ENCODE results near the gene VAMP5. TPM values are rescaled to one million over a fixed set of nuclear protein-coding genes. Genes with fewer than 3 reads are reported as not detected.
"Not testable (repeated sequence)": the region's sequence is repeated elsewhere in the genome, so short reads cannot be mapped to it uniquely, and the experiment has no call there.

The VAMP5 gene, protein sequence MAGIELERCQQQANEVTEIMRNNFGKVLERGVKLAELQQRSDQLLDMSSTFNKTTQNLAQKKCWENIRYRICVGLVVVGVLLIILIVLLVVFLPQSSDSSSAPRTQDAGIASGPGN
- 10 to 100 TPM; 50.6 to 68.0 TPM for total RNA-seq

DNA sequence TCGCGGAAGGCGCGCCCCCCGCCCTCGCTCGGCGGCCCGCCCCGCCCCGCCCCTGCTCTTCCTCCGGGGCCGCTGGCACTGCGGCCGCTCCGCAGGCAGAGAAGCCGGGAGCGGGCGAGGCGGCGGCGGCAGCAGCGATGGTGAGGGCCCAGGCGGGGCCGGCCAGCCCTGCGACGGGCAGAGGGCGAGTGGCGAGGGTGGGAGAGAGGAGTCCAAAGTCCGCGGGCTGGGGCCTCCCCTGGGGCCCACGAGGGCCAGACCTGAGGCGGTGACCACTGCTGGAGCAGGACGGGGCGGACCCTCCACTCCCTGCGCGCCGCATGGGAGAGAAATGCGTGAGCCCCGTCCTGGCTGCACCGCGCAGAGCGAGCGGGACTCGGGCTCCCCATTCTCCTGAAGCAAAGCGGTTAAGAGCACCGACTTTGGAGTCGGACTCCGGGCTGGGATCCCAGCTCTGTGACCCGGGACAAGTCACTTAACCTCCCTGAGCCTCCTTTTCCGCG lies at the start of gene VAMP5:
Gene VAMP5 (plus strand): TSS at position 78 of the 503 bp plus-strand sequence. CDS start 60 bp downstream, at position 138.
- Mint-ChIP-seq H3K9me3 (no peaks in the 10 kb centered on the region), H3K27ac (peak within 1 kb of the TSS; percentile 85 to 93), H3K36me3 (peaks cover 5 to 18% of the 10 kb centered on the region in 2 donors)
- DNase-seq (ENCODE audit: low spot score in 2 of 2) (no peak), ATAC-seq (peak; percentile 51 to 53)

DNA sequence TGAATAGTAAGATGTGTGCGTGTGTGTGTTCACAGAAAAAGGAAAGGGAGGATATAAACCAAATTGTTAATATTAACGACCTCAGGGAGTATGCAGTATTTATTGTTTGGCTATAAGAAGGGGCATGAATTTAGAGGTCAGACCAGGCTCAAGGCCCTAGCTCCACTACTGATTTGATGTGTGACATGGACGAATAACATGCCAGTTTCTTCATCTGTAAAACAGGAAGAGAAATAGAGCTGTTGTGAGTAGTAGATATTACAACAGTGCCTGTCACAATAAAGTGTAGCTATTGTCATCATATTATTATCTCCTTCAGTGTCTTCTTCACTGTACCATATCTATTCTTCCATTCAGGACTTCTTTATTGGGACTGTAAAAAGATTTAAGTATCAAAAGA lies 49.4 kb upstream of the VAMP5 start:
- H3K27ac Mint-ChIP-seq = peak overlapping the region; percentile 1 to 2
- H3K36me3 Mint-ChIP-seq = peaks cover 9 to 23% of the 10 kb centered on the region in 2 donors

DNA sequence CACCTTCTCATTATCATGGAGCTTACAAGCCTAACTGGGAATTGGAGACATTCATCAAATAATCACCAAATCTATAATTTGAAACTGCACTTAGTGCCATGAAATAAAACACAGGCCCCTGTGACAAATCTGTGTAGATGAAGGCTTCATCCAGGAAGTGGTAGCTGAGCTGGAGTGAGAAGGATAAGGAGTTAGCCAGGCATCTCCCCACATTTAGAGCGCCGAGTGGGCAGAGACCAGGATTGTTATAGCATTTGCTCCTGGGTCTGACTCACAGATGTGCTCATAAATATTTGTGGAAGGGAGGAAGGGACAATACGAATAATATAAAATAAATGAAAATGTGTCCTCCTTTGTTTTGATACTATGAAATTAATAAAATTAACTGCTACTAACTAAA lies 47.8 kb upstream of the VAMP5 start:
- DNase-seq (ENCODE audit: low spot score in 2 of 2) (no peak), ATAC-seq (no peak)
- Mint-ChIP-seq H3K36me3 (peaks cover 25 to 39% of the 10 kb centered on the region in 2 donors), H3K27ac (peak overlapping the region in 1 of 2 donors; percentile 94), H3K9me3 (no peaks in the 10 kb centered on the region)

More for the DNA sequence above, 49.4 kb upstream of the VAMP5 start:
- no peak for DNase-seq (ENCODE audit: low spot score in 2 of 2)
- no peak for ATAC-seq
- H3K9me3 Mint-ChIP-seq = no peaks in the 10 kb centered on the region

DNA sequence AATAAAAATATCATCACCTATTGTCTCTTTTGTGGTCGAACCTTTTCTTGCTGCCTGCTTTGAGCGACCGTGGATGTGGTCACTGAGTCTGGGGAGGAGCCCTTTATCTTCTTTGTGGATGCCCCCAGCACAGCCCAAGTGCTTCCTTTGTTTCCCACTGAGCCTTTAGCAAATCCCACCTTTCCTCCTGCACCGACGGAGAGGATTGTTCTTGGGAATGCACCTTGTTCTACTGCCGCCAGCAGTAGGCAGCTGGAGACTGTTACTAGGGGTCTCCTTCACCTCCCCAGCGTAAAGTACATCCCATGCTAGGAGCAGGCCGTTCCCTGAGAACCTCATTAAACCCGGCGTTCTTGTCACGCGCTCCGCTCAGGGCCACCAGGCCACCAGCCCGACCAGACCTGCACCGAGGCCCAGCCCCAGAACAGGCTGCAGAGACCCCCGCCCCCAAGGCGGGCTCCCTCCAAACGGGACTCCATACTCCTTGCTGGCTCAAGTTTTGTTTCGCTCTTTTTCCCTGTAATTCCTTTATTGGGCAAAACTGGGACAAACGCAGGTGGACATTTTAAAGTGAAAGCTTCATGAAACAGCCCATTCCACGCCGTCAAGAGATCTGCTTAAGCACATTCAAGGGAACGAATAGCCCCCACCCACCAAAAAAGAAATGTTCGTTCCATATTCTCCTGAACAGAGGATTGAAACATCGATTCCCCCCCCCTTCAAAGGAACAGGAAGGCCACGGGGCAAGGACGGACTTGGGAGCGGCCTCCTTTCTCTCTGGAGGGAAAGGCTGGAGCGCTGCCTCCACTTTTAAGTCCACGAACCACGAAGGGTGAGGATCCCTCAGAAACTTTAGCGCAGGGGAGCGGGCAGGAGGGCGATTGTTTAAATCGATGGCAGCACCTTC lies 46.4 kb upstream of the VAMP5 start:
- H3K36me3 Mint-ChIP-seq = peaks cover 38 to 52% of the 10 kb centered on the region in 2 donors
- H3K27ac Mint-ChIP-seq = peak overlapping the region; percentile 94 to 97
- no peak for ATAC-seq
- peak in 1 of 2 donors; percentile 62 for DNase-seq (ENCODE audit: low spot score in 2 of 2)
- no peaks in the 10 kb centered on the region for H3K9me3 Mint-ChIP-seq

DNA sequence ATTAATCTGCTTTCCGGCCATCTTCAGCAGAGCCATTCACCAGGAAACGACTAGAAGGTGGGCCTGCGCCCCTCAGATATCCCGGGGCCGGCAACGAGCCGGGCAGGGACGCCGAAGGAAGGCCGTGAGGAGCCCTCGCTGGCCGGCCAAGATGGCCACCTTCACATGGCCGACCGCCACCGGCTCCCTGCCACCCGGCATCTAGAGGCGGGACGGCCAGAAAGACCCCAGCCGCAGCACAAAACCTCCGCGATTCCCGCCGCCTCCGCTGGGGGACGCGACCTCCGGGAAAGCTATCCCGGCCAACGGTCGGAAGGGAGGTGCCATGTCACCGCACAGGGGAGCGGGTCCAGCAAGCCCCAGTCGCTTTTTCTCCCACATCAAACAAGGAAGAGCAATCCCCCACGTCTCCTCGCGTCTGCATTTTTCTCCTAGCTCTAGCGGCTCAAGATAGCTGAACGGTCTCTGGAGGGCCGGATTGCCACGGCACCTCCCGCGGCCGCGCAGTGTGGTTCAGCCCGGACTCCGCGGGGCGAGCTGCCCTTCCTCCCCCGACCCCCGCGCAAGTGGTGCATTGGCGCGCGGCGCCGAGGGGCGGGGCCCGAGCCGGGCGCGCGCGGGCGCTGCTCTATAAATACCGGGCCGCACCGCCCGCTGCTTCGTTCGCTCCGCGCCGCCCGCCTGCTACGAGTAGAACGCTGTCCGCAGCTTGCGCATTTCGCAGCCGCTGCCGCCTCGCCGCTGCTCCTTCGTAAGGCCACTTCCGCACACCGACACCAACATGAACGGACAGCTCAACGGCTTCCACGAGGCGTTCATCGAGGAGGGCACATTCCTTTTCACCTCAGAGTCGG lies 45.5 kb upstream of the VAMP5 start, which contains the start of gene MAT2A:
Gene MAT2A (plus strand): TSS at position 662 of the 854 bp plus-strand sequence. CDS start 120 bp downstream, at position 782.
- DNase-seq (ENCODE audit: low spot score in 2 of 2) (peak; percentile 93), ATAC-seq (peak; percentile 79 to 84)
- Mint-ChIP-seq H3K9me3 (no peaks in the 10 kb centered on the region), H3K27ac (peak within 1 kb of the TSS; percentile 94 to 97), H3K36me3 (peaks cover 46 to 60% of the 10 kb centered on the region in 2 donors)

DNA sequence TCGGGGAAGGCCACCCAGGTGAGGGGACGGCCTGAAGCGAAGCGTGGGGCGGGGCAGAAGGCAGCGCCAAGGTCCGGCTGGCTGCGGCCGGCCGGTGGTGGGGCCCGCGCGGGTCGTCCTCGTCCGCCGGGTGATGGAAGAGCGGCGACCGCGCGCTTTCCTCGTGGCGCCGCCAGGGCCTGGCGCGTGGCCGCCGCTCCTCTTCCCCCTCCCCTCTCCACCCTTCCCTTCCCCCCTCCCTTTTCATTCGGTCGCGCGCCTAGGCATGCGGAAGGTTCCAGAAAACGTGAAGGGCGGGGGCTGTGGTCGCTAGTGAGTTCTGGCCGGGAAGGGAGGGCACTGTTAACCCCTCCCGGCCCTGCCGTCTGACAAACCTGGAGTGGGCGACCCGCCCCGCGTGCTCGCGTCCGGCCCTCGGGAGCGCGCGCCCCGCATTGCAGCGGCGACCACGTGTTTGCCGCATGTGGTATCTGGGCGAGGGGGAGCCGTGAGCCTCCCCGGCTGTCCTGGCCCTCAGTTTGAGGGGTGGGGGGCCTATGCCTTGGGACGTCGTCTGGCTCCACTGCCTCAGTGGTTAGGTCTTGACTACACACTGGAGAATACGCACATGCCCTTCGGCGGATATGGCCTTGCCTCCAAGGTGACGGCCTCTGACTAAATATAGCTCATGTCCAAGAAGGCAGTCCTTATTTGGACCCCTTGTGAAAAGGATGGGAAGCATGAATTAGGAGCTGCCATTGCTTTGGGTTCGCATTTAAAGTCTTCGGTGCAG lies 44.7 kb upstream of the VAMP5 start:
- DNase-seq (ENCODE audit: low spot score in 2 of 2) = peak; percentile 71 to 81
- peak overlapping the region; percentile 94 to 97 for H3K27ac Mint-ChIP-seq
- H3K36me3 Mint-ChIP-seq = peaks cover 54 to 68% of the 10 kb centered on the region in 2 donors
- ATAC-seq = peak; percentile 37 to 42
- H3K9me3 Mint-ChIP-seq = no peaks in the 10 kb centered on the region

DNA sequence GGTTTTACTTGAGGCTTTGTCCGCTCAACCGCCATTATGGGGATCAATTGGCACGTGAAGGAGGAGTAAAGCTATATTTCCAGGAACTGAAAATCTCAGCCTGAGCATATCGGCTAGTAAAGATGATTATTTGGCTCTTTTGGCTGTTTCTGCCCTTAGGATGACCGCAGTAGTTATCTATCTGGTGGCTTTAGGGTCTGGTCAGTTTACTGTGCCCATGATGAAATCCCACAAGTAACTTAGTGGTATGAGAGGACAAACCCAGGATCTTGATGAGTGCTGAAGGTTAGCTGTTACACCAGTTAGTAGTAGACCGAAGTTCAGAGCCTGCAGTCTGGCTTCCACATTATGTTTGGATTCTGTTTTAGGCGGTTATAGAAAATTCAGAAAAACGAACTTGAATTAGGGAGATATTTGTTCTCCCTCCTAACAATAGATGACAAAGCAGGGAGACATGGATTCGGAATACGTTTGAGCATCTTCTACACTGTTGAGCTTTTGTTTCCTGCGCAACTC lies 44.0 kb upstream of the VAMP5 start:
- H3K27ac Mint-ChIP-seq = peak overlapping the region; percentile 94 to 97
- no peaks in the 10 kb centered on the region for H3K9me3 Mint-ChIP-seq
- peaks cover 55 to 69% of the 10 kb centered on the region in 2 donors for H3K36me3 Mint-ChIP-seq
- DNase-seq (ENCODE audit: low spot score in 2 of 2) (no peak), ATAC-seq (no peak)

DNA sequence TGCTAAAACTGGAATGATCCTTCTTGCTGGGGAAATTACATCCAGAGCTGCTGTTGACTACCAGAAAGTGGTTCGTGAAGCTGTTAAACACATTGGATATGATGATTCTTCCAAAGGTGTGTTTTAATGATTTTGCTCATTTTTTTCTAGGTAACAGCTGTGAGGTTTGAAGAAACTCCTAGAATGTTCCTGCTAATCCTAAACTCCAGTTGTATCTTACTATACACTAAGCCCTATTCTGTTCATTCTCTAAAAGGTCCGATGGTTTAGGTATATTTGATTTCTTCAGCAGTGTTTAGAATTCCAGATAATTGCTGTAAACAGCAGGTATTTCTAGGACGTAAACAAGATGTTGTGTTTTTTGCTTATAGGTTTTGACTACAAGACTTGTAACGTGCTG lies 43.0 kb upstream of the VAMP5 start:
- Mint-ChIP-seq H3K36me3 (peaks cover 55 to 69% of the 10 kb centered on the region in 2 donors), H3K9me3 (no peaks in the 10 kb centered on the region), H3K27ac (peak overlapping the region; percentile 26 to 90)
- ATAC-seq = no peak
- no peak for DNase-seq (ENCODE audit: low spot score in 2 of 2)

DNA sequence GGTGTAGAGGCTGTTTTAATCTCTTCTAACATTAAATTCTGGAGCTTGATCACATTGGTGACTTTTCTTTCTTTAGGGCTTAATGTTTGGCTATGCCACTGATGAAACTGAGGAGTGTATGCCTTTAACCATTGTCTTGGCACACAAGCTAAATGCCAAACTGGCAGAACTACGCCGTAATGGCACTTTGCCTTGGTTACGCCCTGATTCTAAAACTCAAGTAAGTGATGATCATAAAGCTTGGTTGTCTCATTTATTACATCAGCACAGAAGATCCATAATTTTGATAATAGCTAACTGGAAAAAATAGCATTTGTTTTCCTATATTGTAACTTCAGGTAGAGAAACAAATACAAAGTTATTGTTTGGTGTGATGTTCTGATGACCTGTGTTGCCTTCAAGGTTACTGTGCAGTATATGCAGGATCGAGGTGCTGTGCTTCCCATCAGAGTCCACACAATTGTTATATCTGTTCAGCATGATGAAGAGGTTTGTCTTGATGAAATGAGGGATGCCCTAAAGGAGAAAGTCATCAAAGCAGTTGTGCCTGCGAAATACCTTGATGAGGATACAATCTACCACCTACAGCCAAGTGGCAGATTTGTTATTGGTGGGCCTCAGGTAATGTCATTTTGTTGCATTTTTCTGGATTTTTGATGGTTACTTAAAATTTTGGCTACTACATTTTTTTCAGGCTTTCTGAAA lies 42.3 kb upstream of the VAMP5 start:
- DNase-seq (ENCODE audit: low spot score in 2 of 2) (no peak), ATAC-seq (no peak)
- peak overlapping the region; percentile 26 to 90 for H3K27ac Mint-ChIP-seq
- H3K36me3 Mint-ChIP-seq = peaks cover 55 to 69% of the 10 kb centered on the region in 2 donors
- no peaks in the 10 kb centered on the region for H3K9me3 Mint-ChIP-seq

DNA sequence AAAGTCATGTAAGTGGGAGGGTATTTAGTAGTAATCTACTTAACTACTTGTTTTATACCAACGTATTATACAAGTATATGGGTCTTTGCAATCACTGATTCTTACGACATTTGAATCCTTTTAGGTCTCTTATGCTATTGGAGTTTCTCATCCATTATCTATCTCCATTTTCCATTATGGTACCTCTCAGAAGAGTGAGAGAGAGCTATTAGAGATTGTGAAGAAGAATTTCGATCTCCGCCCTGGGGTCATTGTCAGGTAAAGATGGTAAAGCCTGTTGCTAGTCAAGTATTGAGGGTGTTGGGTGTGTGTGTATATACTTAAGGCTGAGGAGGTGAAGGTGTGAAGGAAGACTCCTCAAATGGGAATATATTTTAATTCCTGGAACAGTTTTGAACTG lies 41.5 kb upstream of the VAMP5 start:
- H3K27ac Mint-ChIP-seq = peak overlapping the region; percentile 26 to 90
- ATAC-seq (no peak), DNase-seq (ENCODE audit: low spot score in 2 of 2) (no peak)
- H3K9me3 Mint-ChIP-seq = no peaks in the 10 kb centered on the region
- H3K36me3 Mint-ChIP-seq = peaks cover 52 to 65% of the 10 kb centered on the region in 2 donors

DNA sequence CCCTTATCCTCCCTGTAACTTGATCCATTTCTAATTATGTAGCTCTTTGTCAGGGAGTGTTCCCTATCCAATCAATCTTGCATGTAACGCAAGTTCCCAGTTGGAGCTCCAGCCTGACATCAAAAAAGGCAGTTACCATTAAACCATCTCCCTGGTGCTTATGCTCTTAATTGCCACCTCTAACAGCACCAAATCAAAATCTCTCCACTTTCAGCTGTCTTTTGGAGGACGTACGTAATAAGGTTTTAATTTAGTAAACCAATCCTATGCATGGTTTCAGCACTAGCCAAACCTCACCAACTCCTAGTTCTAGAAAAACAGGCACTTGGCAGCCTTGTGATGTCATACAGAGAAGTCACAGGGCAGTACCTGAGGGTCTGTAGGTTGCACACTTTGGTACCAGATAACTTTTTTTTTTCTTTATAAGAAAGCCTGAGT lies 40.0 kb upstream of the VAMP5 start:
- peak overlapping the region; percentile 26 to 88 for H3K27ac Mint-ChIP-seq
- peaks cover 49 to 50% of the 10 kb centered on the region in 2 donors for H3K36me3 Mint-ChIP-seq
- ATAC-seq; H3K9me3 Mint-ChIP-seq; DNase-seq (ENCODE audit: low spot score in 2 of 2): not testable (repeated sequence)

DNA sequence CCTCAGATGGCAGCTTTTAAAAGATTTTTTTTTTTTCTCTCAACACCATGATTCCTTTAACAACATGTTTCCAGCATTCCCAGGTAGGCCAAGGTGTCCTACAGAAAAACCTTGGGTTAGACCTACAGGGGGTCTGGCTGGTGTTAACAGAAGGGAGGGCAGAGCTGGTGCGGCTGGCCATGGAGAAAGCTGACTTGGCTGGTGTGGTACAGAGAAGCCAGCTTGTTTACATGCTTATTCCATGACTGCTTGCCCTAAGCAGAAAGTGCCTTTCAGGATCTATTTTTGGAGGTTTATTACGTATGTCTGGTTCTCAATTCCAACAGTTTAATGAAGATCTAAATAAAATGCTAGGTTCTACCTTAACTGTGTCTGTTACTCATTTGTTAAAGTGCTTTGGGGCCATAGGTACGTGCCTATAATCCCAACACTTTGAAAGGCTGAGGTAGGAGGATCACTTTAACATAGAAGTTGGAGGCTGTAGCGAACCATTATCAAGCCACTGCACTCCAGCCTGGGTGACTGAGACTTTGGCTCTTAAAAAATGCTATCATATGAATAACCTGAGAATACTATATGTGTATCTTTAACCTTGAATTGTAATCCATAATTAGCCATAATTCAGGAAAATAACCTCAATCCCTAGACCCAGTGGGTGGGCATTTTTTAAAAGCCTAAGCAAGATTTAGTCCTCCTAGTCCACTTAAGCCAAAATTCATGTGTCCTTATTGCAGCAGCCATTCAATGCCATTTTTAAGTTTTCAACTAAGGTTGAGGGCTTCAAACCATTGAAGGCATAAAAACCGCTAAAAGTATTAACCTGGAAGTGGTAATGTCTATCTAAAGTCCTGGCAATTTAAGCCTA lies 39.1 kb upstream of the VAMP5 start:
- peak overlapping the region; percentile 73 to 78 for H3K27ac Mint-ChIP-seq
- DNase-seq (ENCODE audit: low spot score in 2 of 2); H3K9me3 Mint-ChIP-seq: not testable (repeated sequence)
- ATAC-seq = peak in 1 of 2 donors; percentile 3
- H3K36me3 Mint-ChIP-seq = peaks cover 44% of the 10 kb centered on the region in 2 donors

DNA sequence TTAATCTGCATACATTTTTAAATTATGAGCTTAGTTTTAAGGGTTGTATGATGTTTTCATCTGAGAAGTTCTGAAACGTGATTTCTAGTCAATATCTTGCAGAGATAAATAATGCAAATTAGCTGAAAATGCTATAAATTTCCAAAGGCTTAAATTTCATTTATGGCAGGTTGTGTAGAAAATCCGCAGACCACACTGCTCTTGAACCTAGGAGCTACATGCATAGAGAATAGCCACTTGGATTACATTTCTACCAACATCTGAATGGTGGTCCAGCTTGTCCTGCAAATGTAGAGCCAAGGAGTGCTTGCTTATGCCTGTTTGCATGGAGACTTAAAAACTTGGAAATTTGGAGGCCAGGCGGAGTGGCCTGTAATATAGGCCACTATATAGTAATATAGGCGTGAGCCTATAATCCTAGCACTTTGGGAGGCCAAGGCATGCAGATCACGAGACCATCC lies 38.4 kb upstream of the VAMP5 start:
- Mint-ChIP-seq H3K36me3 (peaks cover 37% of the 10 kb centered on the region in 2 donors), H3K9me3 (no peaks in the 10 kb centered on the region), H3K27ac (peak overlapping the region; percentile 73 to 78)
- DNase-seq (ENCODE audit: low spot score in 2 of 2) (no peak), ATAC-seq (peak; percentile 2 to 9)
